Measurements from ENCODE around the gene CTNNBIP1.

- TF ChIP-seq CTCF (IDR thresholded peaks at IDR 0.05), result no peak
- TF ChIP-seq EZH2 (IDR thresholded peaks at IDR 0.05; ENCODE audit: borderline replicate concordance, insufficient read depth, low read depth, low read length, poor library complexity, severe bottlenecking), result no peak
Measured at GRCh38 chr1:9816199-9816598, 93.9 kb downstream of the CTNNBIP1 start.
